Right renal cortex interstitium (tissue), 3 donors: ENCODE measurements around the gene CUTA. TPM values are rescaled to one million over a fixed set of nuclear protein-coding genes. Genes with fewer than 3 reads are reported as not detected.
A peak's percentile ranks its signal among the peaks of the same experiment; 100 is the strongest.

Experiments
- DNase-seq, 3 donors: peaks; one replicate each; pipeline ENCODE4 v3.0.0-alpha.2; 2013; ENCODE audit warnings: low read depth in 3 of 3, low spot score in 2 of 3
- polyA plus RNA-seq, 3 donors: library from polyadenylated mRNA; unstranded; fragments of 120-200 nt; gene quantifications; one replicate each; pipeline ENCODE4 v1.2.1, GENCODE V29; 2013; ENCODE audit not compliant: insufficient read length in 3 of 3

The CUTA gene
- polyA plus RNA-seq, 3 donors: 213 to 246 (median 227) TPM

GRCh38 chr6:33439956-33440648, 22.2 kb upstream of the CUTA start:
- no peak for DNase-seq

GRCh38 chr6:33438978-33439594, 21.2 kb upstream of the CUTA start:
- no peak for DNase-seq

GRCh38 chr6:33437666-33438065, 19.8 kb upstream of the CUTA start:
- DNase-seq: no peak

GRCh38 chr6:33434961-33435360, 17.1 kb upstream of the CUTA start:
- no peak for DNase-seq

GRCh38 chr6:33433544-33434191, 15.8 kb upstream of the CUTA start:
- DNase-seq: no peak

GRCh38 chr6:33433001-33433543, 15.2 kb upstream of the CUTA start:
- no peak for DNase-seq

GRCh38 chr6:33432546-33432945, 14.6 kb upstream of the CUTA start:
- DNase-seq: no peak

GRCh38 chr6:33431880-33432541, 14.1 kb upstream of the CUTA start:
- DNase-seq: no peak

- no peak for DNase-seq
These were observed 13.3 kb upstream of the CUTA start for GRCh38 chr6:33430991-33431879.

- DNase-seq: no peak
These were observed 12.4 kb upstream of the CUTA start for GRCh38 chr6:33430334-33430733.

GRCh38 chr6:33429750-33430052, 11.8 kb upstream of the CUTA start:
- no peak for DNase-seq

GRCh38 chr6:33428966-33429749, 11.3 kb upstream of the CUTA start:
- DNase-seq: no peak

- DNase-seq: no peak
These were observed 10.5 kb upstream of the CUTA start for GRCh38 chr6:33428224-33428965.

- no peak for DNase-seq
These were observed 9.8 kb upstream of the CUTA start for GRCh38 chr6:33427585-33428223.

- DNase-seq: no peak
These were observed 8.9 kb upstream of the CUTA start for GRCh38 chr6:33426590-33427511.

- peak in 1 of 3 donors; percentile 59 for DNase-seq
These were observed 8.0 kb upstream of the CUTA start for GRCh38 chr6:33425668-33426577.
